IPS-18a (cell line): ENCODE measurements around the gene FBXO38.

Experiments used
- H3K27ac ChIP-seq: one replicate; pipeline ENCODE4 v1.5.1; 2013; ENCODE audit warnings: low read length
- H3K27me3 ChIP-seq: one replicate; pipeline ENCODE4 v1.6.1; 2013; ENCODE audit warnings: mild to moderate bottlenecking, low read length; ENCODE audit not compliant: control insufficient read depth, insufficient read depth
- H3K36me3 ChIP-seq: one replicate; pipeline ENCODE4 v1.6.1; 2013; ENCODE audit warnings: low read depth, low read length; ENCODE audit not compliant: control insufficient read depth
- H3K4me1 ChIP-seq: one replicate; pipeline ENCODE4 v1.6.1; 2013; ENCODE audit warnings: low read depth, low read length; ENCODE audit not compliant: control insufficient read depth
- H3K4me3 ChIP-seq: one replicate; pipeline ENCODE4 v1.5.1; 2013; ENCODE audit warnings: low read length
- H3K9ac ChIP-seq: one replicate; pipeline ENCODE4 v1.6.1; 2013; ENCODE audit warnings: mild to moderate bottlenecking, low read length, moderate library complexity
- H3K9me3 ChIP-seq: one replicate; pipeline ENCODE4 v1.6.1; 2013; ENCODE audit warnings: low read depth, low read length; ENCODE audit not compliant: control insufficient read depth

FBXO38 gene

DNA sequence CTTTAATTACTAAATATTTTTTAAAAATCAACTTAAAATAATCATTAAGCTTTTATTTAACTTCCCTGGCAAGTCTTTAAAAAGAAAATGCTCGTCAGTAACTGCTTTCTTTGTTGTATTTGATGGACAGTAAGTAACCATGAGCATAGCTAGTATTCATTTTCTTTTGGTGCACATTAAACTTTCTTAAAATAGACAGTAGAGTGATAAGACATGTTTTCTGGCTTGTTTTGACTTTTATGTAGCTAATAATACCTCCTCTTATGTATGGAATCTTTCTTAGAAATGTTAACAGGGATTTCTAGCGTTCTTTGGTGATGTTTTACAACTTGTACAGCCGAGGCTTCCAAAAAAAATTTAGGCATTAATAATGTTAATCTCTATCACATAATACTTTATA, 22.6 kb downstream of the FBXO38 start:
- Histone ChIP-seq H3K36me3 (peaks cover 81% of the 10 kb centered on the region), H3K27me3 (no peaks in the 10 kb centered on the region), H3K4me1 (no peaks in the 10 kb centered on the region), H3K9ac (no peak overlapping the region), H3K4me3 (no peak overlapping the region), H3K27ac (no peak overlapping the region), H3K9me3 (no peaks in the 10 kb centered on the region)

DNA sequence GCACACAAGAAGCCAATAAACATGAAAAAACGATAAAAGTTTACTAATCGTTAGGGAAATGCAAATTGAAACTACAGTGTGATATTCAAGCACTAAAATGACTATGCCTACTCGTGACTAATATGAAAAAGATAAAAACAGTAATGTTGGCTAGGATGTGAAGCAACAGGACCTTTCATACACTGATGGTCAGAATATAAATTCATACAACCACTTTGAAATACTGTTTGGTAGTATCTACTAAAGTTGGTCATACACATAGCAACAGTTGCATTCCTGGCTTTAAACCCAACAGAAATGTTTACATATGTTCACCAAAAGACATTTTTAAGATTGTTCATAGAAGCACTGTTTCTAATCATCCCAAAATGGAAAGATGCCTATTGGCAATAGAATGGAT, 24.3 kb downstream of the FBXO38 start:
- peaks cover 78% of the 10 kb centered on the region for H3K36me3 ChIP-seq

DNA sequence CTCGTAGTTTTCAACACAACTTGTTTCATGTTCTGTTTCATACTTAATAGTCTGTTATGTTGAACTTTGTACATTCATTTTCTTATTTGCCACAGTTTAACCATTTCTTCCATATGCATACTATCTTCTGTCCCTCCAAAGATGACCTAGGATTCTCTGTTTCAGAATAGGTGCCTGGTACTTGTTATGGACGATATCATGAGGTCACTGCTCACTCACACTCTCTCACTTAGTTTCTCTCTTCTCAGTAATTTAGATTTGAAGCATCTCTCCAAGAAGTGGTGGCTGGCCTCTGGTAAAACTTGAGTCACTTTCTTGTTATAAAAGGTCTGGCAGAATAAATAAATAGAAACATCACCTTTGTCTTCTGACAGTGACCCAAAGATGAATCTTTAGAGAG, 28.4 kb downstream of the FBXO38 start:
- Histone ChIP-seq H3K9me3 (no peaks in the 10 kb centered on the region), H3K36me3 (peaks cover 86% of the 10 kb centered on the region), H3K27me3 (no peaks in the 10 kb centered on the region), H3K9ac (no peak overlapping the region), H3K4me3 (no peak overlapping the region), H3K27ac (no peak overlapping the region), H3K4me1 (no peaks in the 10 kb centered on the region)

More for the DNA sequence above, 24.3 kb downstream of the FBXO38 start:
- no peak overlapping the region for H3K9ac ChIP-seq
- no peak overlapping the region for H3K4me3 ChIP-seq
- no peaks in the 10 kb centered on the region for H3K27me3 ChIP-seq
- H3K27ac ChIP-seq = no peak overlapping the region
- H3K9me3 ChIP-seq = no peaks in the 10 kb centered on the region
- H3K4me1 ChIP-seq = no peaks in the 10 kb centered on the region

DNA sequence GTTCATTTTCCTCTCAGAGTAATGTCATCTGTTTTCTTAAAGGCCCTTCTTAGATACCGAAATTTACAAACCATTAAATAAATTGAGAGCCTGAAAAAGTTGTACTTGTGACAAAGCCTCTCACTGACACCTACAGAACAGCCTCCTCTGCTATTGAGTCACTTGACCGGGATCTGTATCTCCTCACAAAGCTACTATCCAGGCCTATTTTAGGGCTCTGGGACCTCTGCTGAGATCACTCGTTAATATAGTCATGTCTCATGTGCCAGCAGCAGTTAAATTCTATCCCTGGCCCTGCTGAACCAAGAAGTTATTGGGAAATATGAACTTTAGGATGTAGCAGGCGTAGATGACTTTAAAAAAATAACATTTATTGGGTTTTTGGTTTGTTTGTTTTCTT, 31.1 kb downstream of the FBXO38 start:
- H3K36me3 ChIP-seq = peaks cover 88% of the 10 kb centered on the region
- H3K27me3 ChIP-seq = no peaks in the 10 kb centered on the region
- H3K9me3 ChIP-seq = no peaks in the 10 kb centered on the region
- H3K4me3 ChIP-seq = no peak overlapping the region
- no peaks in the 10 kb centered on the region for H3K4me1 ChIP-seq
- no peak overlapping the region for H3K9ac ChIP-seq
- no peak overlapping the region for H3K27ac ChIP-seq

DNA sequence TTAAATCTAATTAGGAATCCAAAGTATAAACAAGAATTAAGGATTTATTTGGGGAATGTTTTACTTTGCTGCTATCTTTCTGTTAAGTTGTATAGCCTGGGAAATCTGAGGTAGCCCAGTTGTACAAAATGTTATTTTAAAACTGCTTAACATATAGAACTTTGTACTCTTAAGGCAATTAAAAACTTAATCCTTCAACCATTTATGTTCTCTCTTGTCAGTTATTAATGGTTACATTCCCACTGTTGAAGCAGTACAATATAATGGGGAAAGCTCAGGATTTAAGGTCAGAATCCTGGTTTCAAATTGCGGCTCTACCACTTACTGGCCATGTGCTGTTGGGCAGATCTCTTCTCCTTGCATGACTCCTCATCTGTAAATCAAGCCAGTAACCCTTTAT, 32.7 kb downstream of the FBXO38 start:
- no peaks in the 10 kb centered on the region for H3K4me1 ChIP-seq
- H3K27me3 ChIP-seq = no peaks in the 10 kb centered on the region
- peaks cover 73% of the 10 kb centered on the region for H3K36me3 ChIP-seq
- H3K9ac ChIP-seq = no peak overlapping the region
- no peaks in the 10 kb centered on the region for H3K9me3 ChIP-seq
- H3K27ac ChIP-seq = no peak overlapping the region
- no peak overlapping the region for H3K4me3 ChIP-seq

DNA sequence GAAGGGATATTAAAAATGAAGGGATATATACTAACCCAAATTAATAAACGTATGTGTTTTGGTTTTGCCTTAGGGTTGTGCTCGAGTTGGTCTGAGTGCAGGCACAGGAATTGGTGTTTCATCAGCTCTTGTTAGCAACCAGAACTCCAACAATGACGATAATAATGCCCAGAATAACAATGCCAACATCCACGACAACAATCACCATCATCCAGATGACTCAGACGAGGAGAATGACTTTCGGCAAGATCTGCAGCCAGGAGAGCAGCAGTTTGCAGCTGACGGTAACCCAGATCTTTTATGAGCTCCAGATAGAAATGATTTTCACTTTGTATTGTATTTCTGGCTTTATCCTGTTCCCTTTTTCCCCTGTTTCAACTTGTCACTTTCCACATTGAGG, 33.2 kb downstream of the FBXO38 start:
- Histone ChIP-seq H3K9ac (no peak overlapping the region), H3K36me3 (peaks cover 71% of the 10 kb centered on the region), H3K27me3 (no peaks in the 10 kb centered on the region), H3K4me3 (no peak overlapping the region), H3K9me3 (no peaks in the 10 kb centered on the region), H3K4me1 (no peaks in the 10 kb centered on the region), H3K27ac (no peak overlapping the region)

DNA sequence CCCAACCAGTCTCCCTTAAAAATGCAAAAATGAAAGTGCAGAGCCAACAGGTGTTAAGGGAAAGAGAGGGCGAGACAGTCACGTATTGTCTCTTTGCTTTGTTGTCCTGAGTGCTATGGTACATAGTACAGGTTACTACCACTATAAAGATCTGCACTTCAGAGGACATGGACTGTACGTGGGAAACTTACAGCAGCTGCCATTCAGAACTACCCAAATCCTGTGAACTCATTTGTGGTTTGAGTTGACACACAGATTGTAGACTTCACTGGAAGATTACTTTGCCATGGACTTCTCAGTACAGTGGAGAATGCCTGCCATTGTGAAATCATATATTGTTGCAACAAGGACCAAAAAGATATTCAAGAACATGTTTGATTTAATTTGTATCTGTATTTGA, 34.8 kb downstream of the FBXO38 start:
- Histone ChIP-seq H3K4me1 (no peaks in the 10 kb centered on the region), H3K27ac (no peak overlapping the region), H3K4me3 (no peak overlapping the region), H3K9ac (no peak overlapping the region), H3K27me3 (no peaks in the 10 kb centered on the region), H3K9me3 (no peaks in the 10 kb centered on the region), H3K36me3 (peaks cover 71% of the 10 kb centered on the region)

DNA sequence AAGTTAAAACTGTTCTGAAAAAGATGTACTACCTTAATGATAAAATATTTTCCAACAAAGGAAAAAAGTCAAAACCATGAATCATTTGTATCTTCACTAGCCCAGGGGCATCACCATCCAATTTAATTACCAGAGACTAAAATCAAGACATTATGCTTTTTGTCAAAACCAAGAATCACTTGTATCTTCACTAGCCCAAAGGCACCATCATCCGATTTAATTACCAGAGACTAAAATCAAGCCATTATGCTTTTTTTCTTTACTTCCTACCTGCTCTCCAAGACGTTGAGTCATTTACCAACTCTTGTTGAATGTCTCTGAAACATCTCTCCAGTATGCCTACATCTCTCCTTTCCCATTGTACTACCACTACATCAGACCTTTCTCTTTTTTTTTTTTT, 37.9 kb downstream of the FBXO38 start:
- Histone ChIP-seq H3K36me3 (peaks cover 71% of the 10 kb centered on the region), H3K9ac (no peak overlapping the region), H3K4me3 (no peak overlapping the region)

DNA sequence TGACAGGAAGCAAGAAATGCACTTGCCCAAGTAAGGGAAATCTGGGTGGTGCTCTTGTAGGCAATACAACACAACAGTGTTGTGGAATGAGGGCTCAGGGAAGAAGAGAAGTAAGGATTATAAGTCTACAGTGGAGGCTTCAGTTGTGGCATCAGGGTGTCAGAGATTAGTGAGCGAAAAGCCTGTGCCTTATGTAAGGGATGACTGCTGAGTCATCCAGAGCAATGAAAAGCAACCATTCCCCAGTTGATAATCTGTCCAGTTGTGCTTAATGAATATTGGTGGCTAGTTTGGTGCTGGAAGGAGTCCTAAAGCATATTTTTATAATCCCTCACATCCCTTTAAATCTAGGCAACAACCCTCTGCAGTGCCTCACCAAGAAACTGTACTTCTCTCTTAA, 42.0 kb downstream of the FBXO38 start:
- H3K27me3 ChIP-seq = no peaks in the 10 kb centered on the region
- no peak overlapping the region for H3K4me3 ChIP-seq
- no peak overlapping the region for H3K9ac ChIP-seq
- no peaks in the 10 kb centered on the region for H3K9me3 ChIP-seq
- H3K4me1 ChIP-seq = no peaks in the 10 kb centered on the region
- no peak overlapping the region for H3K27ac ChIP-seq
- H3K36me3 ChIP-seq = peaks cover 70% of the 10 kb centered on the region

More for the DNA sequence above, 37.9 kb downstream of the FBXO38 start:
- Histone ChIP-seq H3K4me1 (no peaks in the 10 kb centered on the region), H3K9me3 (no peaks in the 10 kb centered on the region), H3K27me3 (no peaks in the 10 kb centered on the region), H3K27ac (no peak overlapping the region)

DNA sequence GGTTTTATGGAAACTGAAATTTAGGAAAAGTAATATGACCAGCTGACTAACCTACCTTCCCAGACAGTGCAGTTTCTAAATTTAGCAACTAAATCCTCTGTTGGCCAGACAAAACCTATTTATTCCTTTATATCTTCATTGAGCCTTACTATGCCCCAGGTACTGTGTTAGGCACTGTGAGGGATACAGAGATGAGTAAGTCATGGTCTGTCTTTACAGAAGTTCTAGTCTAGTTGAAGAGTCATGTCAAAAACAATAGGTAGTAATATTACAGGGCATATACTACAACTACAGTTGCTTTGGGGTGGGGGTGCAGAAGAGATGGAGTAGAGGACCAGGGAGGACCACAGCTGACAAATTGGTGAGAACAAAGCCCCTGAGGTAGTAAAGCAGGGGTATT, 42.8 kb downstream of the FBXO38 start:
- Histone ChIP-seq H3K9me3 (no peaks in the 10 kb centered on the region), H3K4me3 (no peak overlapping the region), H3K36me3 (peaks cover 70% of the 10 kb centered on the region), H3K27ac (no peak overlapping the region), H3K9ac (no peak overlapping the region), H3K27me3 (no peaks in the 10 kb centered on the region), H3K4me1 (no peaks in the 10 kb centered on the region)

DNA sequence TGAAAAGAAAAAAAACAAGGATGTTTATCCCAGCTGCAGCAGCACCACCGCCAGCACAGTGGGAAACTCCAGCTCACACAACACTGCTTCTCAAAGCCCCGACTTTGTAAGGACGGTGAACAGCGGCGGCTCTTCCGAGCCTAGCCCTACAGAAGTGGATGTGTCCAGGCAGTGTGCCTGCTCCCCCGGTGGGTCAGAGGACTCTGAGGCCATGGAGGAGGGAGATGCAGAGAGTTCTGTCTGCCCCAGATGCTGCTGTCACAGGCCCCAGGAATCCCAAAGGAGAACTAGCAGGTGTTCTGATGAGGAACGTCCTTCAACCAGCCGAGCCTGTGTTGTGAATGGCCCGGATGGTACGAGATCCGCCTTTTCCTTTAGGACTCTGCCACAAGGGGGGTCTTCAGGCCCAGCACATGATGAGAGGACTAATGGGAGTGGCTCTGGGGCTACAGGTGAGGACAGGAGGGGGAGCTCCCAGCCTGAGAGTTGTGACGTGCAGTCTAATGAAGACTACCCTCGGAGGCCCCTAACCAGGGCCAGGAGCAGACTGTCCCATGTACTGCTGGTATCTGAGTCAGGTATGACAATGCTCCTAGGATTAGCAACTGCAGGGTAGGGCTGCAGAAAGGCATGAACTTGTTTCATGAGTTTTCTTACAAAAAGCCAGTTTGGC, 43.7 kb downstream of the FBXO38 start:
- Histone ChIP-seq H3K27me3 (no peaks in the 10 kb centered on the region), H3K36me3 (peaks cover 72% of the 10 kb centered on the region), H3K9ac (no peak overlapping the region), H3K27ac (no peak overlapping the region), H3K4me1 (no peaks in the 10 kb centered on the region), H3K9me3 (no peaks in the 10 kb centered on the region), H3K4me3 (no peak overlapping the region)

DNA sequence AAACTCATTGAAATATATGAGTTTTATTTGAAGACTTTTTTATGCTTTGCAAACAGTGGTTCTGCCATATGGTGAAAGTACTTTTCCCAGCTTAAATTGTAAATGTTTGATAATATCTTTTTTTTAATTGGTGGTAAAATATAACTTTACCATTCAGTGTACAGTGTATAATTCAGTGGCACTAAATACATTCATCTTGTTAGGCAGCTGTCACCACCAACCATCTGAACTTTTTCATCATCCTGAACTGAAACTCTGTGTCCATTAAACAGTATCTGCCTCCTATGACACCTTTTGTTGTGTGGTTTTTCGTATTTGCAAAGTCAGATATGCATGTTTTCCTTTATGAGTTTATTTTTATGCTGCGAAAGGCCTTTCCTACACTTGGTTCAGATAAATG, 45.1 kb downstream of the FBXO38 start:
- no peak overlapping the region for H3K4me3 ChIP-seq
- no peaks in the 10 kb centered on the region for H3K27me3 ChIP-seq
- no peaks in the 10 kb centered on the region for H3K9me3 ChIP-seq
- no peak overlapping the region for H3K27ac ChIP-seq
- H3K9ac ChIP-seq = no peak overlapping the region
- no peaks in the 10 kb centered on the region for H3K4me1 ChIP-seq
- H3K36me3 ChIP-seq = peaks cover 68% of the 10 kb centered on the region
